ENCODE measurements around the gene HBA2.
"Not testable (repeated sequence)": the region's sequence is repeated elsewhere in the genome, so short reads cannot be mapped to it uniquely, and the experiment has no call there.

HBA2 gene

GRCh38 chr16:155031-155398 lies 17.7 kb upstream of the HBA2 start:
- no peak for DNase-seq (ENCODE audit: low spot score)

GRCh38 chr16:159136-159849 lies 13.4 kb upstream of the HBA2 start:
- no peak for DNase-seq (ENCODE audit: low spot score)

- DNase-seq (ENCODE audit: low spot score) = not testable (repeated sequence)
Measured at GRCh38 chr16:160242-160641, 12.4 kb upstream of the HBA2 start.

- DNase-seq (ENCODE audit: low spot score) = no peak
Measured at GRCh38 chr16:160691-161190, 11.9 kb upstream of the HBA2 start.

- DNase-seq (ENCODE audit: low spot score) = no peak
Measured at GRCh38 chr16:162271-162991, 10.2 kb upstream of the HBA2 start.

- DNase-seq (ENCODE audit: low spot score) = not testable (repeated sequence)
Measured at GRCh38 chr16:163139-163538, 9.5 kb upstream of the HBA2 start.

GRCh38 chr16:163696-164095 lies 9.0 kb upstream of the HBA2 start:
- not testable (repeated sequence) for DNase-seq (ENCODE audit: low spot score)

- DNase-seq (ENCODE audit: low spot score) = not testable (repeated sequence)
Measured at GRCh38 chr16:164134-164823, 8.4 kb upstream of the HBA2 start.

- DNase-seq (ENCODE audit: low spot score) = no peak
Measured at GRCh38 chr16:164827-165538, 7.7 kb upstream of the HBA2 start.

GRCh38 chr16:165539-166374 lies 6.9 kb upstream of the HBA2 start, which contains the start of gene HBM:
Gene HBM (plus strand): TSS chr16:165978. CDS start chr16:165998, 20 bp downstream.
- DNase-seq (ENCODE audit: low spot score) = no peak

GRCh38 chr16:166375-167121 lies 6.1 kb upstream of the HBA2 start:
- DNase-seq (ENCODE audit: low spot score) = no peak

GRCh38 chr16:167122-167690 lies 5.5 kb upstream of the HBA2 start:
- no peak for DNase-seq (ENCODE audit: low spot score)

GRCh38 chr16:168424-168823 lies 4.3 kb upstream of the HBA2 start:
- no peak for DNase-seq (ENCODE audit: low spot score)

GRCh38 chr16:169014-169413 lies 3.7 kb upstream of the HBA2 start:
- DNase-seq (ENCODE audit: low spot score) = no peak

- not testable (repeated sequence) for DNase-seq (ENCODE audit: low spot score)
Measured at GRCh38 chr16:170088-170507, 2.6 kb upstream of the HBA2 start.

- no peak for DNase-seq (ENCODE audit: low spot score)
Measured at GRCh38 chr16:170788-171187, 1.9 kb upstream of the HBA2 start.

- DNase-seq (ENCODE audit: low spot score) = not testable (repeated sequence)
Measured at GRCh38 chr16:173211-173854, 657 bp downstream of the HBA2 start.

- not testable (repeated sequence) for DNase-seq (ENCODE audit: low spot score)
Measured at GRCh38 chr16:173928-174769, 1.5 kb downstream of the HBA2 start.
